ENCODE measurements around the gene SCLT1. TPM values are rescaled to one million over a fixed set of nuclear protein-coding genes. Genes with fewer than 3 reads are reported as not detected.

SCLT1 gene
- total RNA-seq, 1 donor from 2014 or later: 14.4 TPM

DNA sequence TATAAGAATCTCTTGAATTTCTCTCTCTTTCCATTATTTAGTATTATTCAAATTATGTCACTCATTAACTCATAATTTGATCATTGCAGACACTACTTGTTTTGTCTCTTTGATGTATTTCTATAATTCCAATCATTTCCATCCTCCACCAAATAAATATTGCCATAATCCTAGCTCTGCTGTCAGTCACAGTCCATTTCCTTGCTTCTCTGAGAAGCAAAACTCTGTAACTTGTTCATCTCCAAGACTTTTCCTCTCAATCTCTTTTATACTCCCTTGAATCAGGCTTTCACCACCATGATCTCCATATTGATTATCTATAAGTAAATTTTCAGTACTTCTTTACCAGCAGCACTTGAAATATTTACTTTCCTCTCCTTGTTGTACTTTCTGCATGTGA, 135.9 kb downstream of the SCLT1 start:
- TF ChIP-seq, protein P1, sequence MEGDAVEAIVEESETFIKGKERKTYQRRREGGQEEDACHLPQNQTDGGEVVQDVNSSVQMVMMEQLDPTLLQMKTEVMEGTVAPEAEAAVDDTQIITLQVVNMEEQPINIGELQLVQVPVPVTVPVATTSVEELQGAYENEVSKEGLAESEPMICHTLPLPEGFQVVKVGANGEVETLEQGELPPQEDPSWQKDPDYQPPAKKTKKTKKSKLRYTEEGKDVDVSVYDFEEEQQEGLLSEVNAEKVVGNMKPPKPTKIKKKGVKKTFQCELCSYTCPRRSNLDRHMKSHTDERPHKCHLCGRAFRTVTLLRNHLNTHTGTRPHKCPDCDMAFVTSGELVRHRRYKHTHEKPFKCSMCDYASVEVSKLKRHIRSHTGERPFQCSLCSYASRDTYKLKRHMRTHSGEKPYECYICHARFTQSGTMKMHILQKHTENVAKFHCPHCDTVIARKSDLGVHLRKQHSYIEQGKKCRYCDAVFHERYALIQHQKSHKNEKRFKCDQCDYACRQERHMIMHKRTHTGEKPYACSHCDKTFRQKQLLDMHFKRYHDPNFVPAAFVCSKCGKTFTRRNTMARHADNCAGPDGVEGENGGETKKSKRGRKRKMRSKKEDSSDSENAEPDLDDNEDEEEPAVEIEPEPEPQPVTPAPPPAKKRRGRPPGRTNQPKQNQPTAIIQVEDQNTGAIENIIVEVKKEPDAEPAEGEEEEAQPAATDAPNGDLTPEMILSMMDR (IDR thresholded peaks at IDR 0.05): no peak
- DNase-seq (no peak), ATAC-seq (no peak)
- Histone ChIP-seq H3K4me1 (no peaks in the 10 kb centered on the region), H3K27ac (no peak overlapping the region), H3K36me3 (no peaks in the 10 kb centered on the region), H3K27me3 (no peaks in the 10 kb centered on the region), H3K4me3 (no peak overlapping the region), H3K9me3 (no peaks in the 10 kb centered on the region)
- intact Hi-C loops (cut with DNase I): no loop called here

DNA sequence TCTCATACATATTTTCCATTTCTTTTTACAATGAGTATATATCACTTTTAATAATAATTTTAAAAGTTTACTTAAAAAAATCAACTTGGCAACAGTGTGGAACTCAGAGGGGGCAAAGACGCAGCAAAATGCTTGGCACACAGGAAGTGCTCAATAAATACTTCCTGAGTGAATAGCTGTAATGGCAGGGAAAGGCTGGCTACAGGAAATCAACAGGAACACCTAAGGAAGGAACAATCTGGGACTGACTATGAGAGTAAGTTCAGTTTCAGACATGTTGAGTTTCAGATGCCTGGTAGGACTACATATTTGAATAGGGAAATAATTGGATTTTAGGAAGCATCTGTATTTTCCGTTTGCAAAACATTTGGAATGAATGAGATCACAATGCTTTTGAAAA, 137.6 kb downstream of the SCLT1 start:
- ATAC-seq: no peak
- H3K27me3 ChIP-seq: no peaks in the 10 kb centered on the region
- H3K27ac ChIP-seq: no peak overlapping the region
- DNase-seq: no peak
- no peaks in the 10 kb centered on the region for H3K9me3 ChIP-seq
- H3K36me3 ChIP-seq: no peaks in the 10 kb centered on the region
- intact Hi-C loops (cut with DNase I): no loop called here
- TF ChIP-seq, protein P1 (IDR thresholded peaks at IDR 0.05): no peak
- H3K4me3 ChIP-seq: no peak overlapping the region
- H3K4me1 ChIP-seq: no peaks in the 10 kb centered on the region

DNA sequence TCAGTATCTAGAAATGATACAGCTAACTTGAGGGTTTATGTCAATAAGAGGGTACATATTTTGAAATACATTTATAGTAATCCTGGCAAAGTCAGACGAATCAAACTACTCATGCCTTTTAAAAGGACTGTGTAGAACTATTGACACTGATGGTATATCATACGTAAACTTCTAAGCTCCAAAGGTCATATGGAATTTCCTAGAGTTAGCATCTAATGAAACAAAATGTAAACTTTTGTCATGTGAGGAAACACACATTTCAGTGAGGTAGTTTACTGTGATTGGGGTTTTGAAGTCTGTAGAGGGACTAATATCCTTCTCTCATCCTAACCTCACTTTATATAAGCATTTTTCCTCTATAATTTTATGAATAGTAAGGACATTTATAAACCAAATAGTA, 138.4 kb downstream of the SCLT1 start:
- no peaks in the 10 kb centered on the region for H3K36me3 ChIP-seq
- no peaks in the 10 kb centered on the region for H3K9me3 ChIP-seq
- no peak for DNase-seq
- intact Hi-C loops (cut with DNase I): no loop called here
- H3K4me3 ChIP-seq: no peak overlapping the region
- H3K27ac ChIP-seq: no peak overlapping the region
- no peaks in the 10 kb centered on the region for H3K27me3 ChIP-seq
- TF ChIP-seq, protein P1 (IDR thresholded peaks at IDR 0.05): no peak
- no peaks in the 10 kb centered on the region for H3K4me1 ChIP-seq
- no peak for ATAC-seq

DNA sequence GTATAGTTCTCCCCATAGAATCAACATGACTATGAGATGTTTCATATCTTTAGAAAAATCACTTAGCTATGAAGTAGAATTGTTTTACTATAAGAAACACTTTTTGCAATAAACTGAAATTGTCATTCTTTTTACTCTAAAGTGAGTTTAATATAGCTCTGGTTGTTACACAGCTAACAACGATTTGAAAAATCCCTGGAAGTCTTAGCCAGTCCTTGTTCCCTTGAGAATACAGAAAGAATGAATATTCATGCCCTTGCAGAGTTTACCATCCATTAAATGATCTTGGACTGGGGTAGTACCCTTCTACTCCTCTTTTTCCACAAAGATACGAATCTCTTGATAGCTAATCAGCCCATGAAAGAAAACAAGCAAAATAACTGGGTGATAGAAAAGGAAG, 142.0 kb downstream of the SCLT1 start:
- H3K9me3 ChIP-seq: no peaks in the 10 kb centered on the region
- H3K36me3 ChIP-seq: peaks cover 5% of the 10 kb centered on the region
- DNase-seq: no peak
- H3K27me3 ChIP-seq: no peaks in the 10 kb centered on the region
- no peaks in the 10 kb centered on the region for H3K4me1 ChIP-seq
- TF ChIP-seq, protein P1 (IDR thresholded peaks at IDR 0.05): no peak
- no peak overlapping the region for H3K27ac ChIP-seq
- H3K4me3 ChIP-seq: no peak overlapping the region
- ATAC-seq: no peak
- intact Hi-C loops (cut with DNase I): no loop called here

DNA sequence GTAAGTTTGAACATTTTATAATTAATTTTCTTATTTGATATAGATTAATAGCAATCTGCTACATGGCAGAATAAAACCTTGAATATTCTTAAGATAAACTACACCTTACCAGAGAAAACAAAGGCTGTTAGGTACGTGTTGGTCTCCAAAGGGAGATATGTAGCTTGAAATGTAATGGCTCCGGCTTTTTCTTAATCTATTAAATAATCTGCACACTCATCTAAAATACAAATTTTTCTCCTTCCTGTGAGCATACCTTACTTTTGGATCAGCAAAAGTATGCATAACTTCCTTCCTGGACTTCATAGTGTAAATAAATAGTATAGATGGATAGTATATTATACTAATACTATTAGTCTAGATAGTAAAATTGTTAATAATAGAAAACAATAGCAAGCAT, 142.5 kb downstream of the SCLT1 start:
- Histone ChIP-seq H3K4me3 (no peak overlapping the region), H3K36me3 (peaks cover 5% of the 10 kb centered on the region), H3K27me3 (no peaks in the 10 kb centered on the region), H3K9me3 (no peaks in the 10 kb centered on the region), H3K27ac (no peak overlapping the region), H3K4me1 (no peaks in the 10 kb centered on the region)
- TF ChIP-seq, protein P1 (IDR thresholded peaks at IDR 0.05): no peak
- intact Hi-C loops (cut with DNase I): no loop called here
- DNase-seq: no peak
- no peak for ATAC-seq

DNA sequence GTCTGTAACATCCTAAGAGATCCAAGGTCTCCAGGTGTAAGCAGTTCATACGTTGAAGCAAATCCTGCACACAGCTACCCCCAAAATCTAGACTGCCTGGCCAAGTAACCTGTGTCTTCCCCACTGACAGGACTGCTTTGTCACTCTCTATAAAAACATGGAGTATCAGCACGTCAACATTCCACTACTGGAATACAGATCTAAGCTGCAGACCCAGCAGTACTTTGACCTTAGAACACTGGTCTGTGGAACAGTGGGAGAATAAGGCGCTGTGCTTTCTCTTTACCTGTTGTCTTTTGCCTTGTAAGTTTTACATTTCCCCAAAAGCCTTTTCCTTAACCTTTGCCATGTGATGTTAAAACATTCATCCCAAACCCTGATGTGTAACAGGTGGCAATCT, 146.4 kb downstream of the SCLT1 start:
- Histone ChIP-seq H3K9me3 (no peaks in the 10 kb centered on the region), H3K4me3 (no peak overlapping the region), H3K36me3 (peaks cover 5% of the 10 kb centered on the region), H3K4me1 (no peaks in the 10 kb centered on the region), H3K27ac (no peak overlapping the region), H3K27me3 (no peaks in the 10 kb centered on the region)
- intact Hi-C loops (cut with DNase I): no loop called here
- DNase-seq (no peak), ATAC-seq (no peak)
- TF ChIP-seq, protein P1 (IDR thresholded peaks at IDR 0.05): no peak
